HUES6 (cell line): ENCODE data around the gene SMARCC2.

ENCODE experiments used
- H3K27ac ChIP-seq: 2 replicates; pipeline ENCODE4 v1.7.0; 2013; ENCODE audit warnings: low read depth, mild to moderate bottlenecking, low read length, inconsistent platforms
- H3K27me3 ChIP-seq: 2 replicates; pipeline ENCODE4 v1.6.1; 2013; ENCODE audit warnings: low read length; ENCODE audit not compliant: control insufficient read depth, insufficient read depth
- H3K36me3 ChIP-seq: 2 replicates; pipeline ENCODE4 v1.6.1; 2013; ENCODE audit warnings: low read length; ENCODE audit not compliant: control insufficient read depth, insufficient read depth
- H3K4me1 ChIP-seq: 2 replicates; pipeline ENCODE4 v1.6.1; 2013; ENCODE audit warnings: low read length; ENCODE audit not compliant: control insufficient read depth, insufficient read depth
- H3K4me3 ChIP-seq: 2 replicates; pipeline ENCODE4 v1.5.1; 2013; ENCODE audit warnings: low read depth, low read length
- H3K9ac ChIP-seq: one replicate; pipeline ENCODE4 v1.6.1; 2013; ENCODE audit warnings: mild to moderate bottlenecking, low read length
- H3K9me3 ChIP-seq: 2 replicates; pipeline ENCODE4 v1.6.1; 2013; ENCODE audit warnings: low read depth, low read length; ENCODE audit not compliant: control insufficient read depth, insufficient read depth

Gene SMARCC2

GRCh38 chr12:56189099-56189917 is at the start of gene SMARCC2:
TSS of gene SMARCC2 (minus strand) at chr12:56189483. CDS start at chr12:56189461, 22 bp downstream.
- Histone ChIP-seq H3K27me3 (no peaks in the 10 kb centered on the region), H3K9ac (peak within 1 kb of the TSS; percentile 88), H3K27ac (peak within 1 kb of the TSS; percentile 80), H3K36me3 (peaks cover 33% of the 10 kb centered on the region), H3K9me3 (no peaks in the 10 kb centered on the region), H3K4me1 (peaks cover 17% of the 10 kb centered on the region), H3K4me3 (peak within 1 kb of the TSS; percentile 90)

DNA sequence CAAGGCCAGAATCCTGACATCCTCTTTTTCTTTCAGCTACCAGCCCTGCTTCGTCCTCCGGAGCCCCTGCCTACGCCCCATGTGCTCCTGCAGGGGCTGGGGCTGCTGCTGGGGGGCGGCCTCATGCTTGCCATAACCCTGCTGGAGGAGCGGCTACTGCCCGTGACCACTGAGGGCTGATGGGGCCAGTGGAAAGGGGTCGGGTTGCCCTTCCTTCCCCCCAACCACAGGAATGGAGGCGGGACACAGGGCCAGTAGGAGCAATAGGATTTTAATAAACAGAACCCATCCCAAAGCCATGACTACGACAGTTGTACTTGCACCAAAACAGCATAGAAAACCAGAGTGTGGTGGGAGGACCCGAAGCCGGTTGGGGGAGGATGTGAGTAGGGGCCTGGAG is 48.3 kb upstream of the SMARCC2 start:
- no peak overlapping the region for H3K9ac ChIP-seq
- H3K4me1 ChIP-seq: no peaks in the 10 kb centered on the region
- H3K4me3 ChIP-seq: no peak overlapping the region
- no peaks in the 10 kb centered on the region for H3K9me3 ChIP-seq
- H3K36me3 ChIP-seq: peaks cover 53% of the 10 kb centered on the region
- H3K27me3 ChIP-seq: no peaks in the 10 kb centered on the region
- H3K27ac ChIP-seq: no peak overlapping the region

- no peaks in the 10 kb centered on the region for H3K9me3 ChIP-seq
- H3K27me3 ChIP-seq: no peaks in the 10 kb centered on the region
- H3K27ac ChIP-seq: no peak overlapping the region
- no peak overlapping the region for H3K4me3 ChIP-seq
- no peaks in the 10 kb centered on the region for H3K4me1 ChIP-seq
- peaks cover 47% of the 10 kb centered on the region for H3K36me3 ChIP-seq
- H3K9ac ChIP-seq: no peak overlapping the region
Measured at GRCh38 chr12:56236985-56237384, 47.7 kb upstream of the SMARCC2 start.

GRCh38 chr12:56236091-56236490 is 46.8 kb upstream of the SMARCC2 start:
- Histone ChIP-seq H3K4me1 (no peaks in the 10 kb centered on the region), H3K27me3 (no peaks in the 10 kb centered on the region), H3K9ac (no peak overlapping the region), H3K36me3 (peaks cover 38% of the 10 kb centered on the region), H3K9me3 (no peaks in the 10 kb centered on the region), H3K27ac (no peak overlapping the region), H3K4me3 (no peak overlapping the region)

- H3K9ac ChIP-seq: no peak overlapping the region
- no peaks in the 10 kb centered on the region for H3K27me3 ChIP-seq
- H3K9me3 ChIP-seq: no peaks in the 10 kb centered on the region
- no peak overlapping the region for H3K4me3 ChIP-seq
- peaks cover 30% of the 10 kb centered on the region for H3K36me3 ChIP-seq
- H3K4me1 ChIP-seq: no peaks in the 10 kb centered on the region
- H3K27ac ChIP-seq: no peak overlapping the region
Measured at GRCh38 chr12:56234746-56235436, 45.6 kb upstream of the SMARCC2 start.

DNA sequence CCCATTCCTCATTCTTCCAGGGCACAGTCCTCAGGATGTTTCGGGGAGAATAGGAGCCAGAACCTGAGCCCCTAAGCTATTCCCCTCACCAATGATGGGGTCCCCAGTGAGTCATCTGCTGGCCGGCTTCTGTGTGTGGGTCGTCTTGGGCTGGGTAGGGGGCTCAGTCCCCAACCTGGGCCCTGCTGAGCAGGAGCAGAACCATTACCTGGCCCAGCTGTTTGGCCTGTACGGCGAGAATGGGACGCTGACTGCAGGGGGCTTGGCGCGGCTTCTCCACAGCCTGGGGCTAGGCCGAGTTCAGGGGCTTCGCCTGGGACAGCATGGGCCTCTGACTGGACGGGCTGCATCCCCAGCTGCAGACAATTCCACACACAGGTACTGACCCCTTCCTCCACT is 41.9 kb upstream of the SMARCC2 start:
- no peaks in the 10 kb centered on the region for H3K9me3 ChIP-seq
- H3K27me3 ChIP-seq: no peaks in the 10 kb centered on the region
- no peaks in the 10 kb centered on the region for H3K4me1 ChIP-seq
- H3K9ac ChIP-seq: no peak overlapping the region
- peaks cover 4% of the 10 kb centered on the region for H3K36me3 ChIP-seq
- H3K27ac ChIP-seq: no peak overlapping the region
- no peak overlapping the region for H3K4me3 ChIP-seq

- Histone ChIP-seq H3K4me3 (no peak overlapping the region), H3K36me3 (peaks cover 3% of the 10 kb centered on the region; the same call in 1 of the 2 replicates), H3K4me1 (no peaks in the 10 kb centered on the region), H3K27me3 (no peaks in the 10 kb centered on the region), H3K27ac (no peak overlapping the region), H3K9me3 (no peaks in the 10 kb centered on the region), H3K9ac (no peak overlapping the region)
Measured at GRCh38 chr12:56230432-56231183, 41.3 kb upstream of the SMARCC2 start.

DNA sequence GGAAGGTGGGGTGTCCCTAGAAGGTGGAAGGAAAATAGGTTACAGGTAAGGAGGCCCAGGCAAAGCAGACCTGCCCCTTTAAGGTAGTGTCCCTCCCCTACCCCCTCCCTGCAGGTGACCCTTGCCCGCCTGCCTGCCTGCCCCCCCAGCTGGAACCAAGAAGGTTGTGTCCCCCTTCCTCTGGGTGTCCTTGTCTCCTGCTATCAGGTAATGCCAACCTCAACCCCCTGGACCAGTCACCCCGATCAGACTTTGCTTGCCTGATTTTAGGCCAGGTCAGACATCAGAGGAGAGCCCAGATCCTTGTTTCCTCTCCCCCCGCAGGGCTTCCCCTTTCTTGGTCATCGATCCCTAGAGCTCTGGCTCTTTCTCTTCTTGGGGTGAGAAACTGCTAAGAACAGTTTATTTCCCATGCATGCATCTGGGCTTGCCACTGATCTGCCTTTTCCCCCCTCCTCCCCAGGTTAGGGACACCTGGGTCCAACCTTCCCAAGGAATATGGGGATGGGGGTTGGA is 40.7 kb upstream of the SMARCC2 start, which contains the start of gene SLC39A5:
Gene SLC39A5 (plus strand): TSS at position 136 of the 516 bp plus-strand sequence. CDS start 1,224 bp downstream, outside the sequence.
- Histone ChIP-seq H3K27ac (no peak within 1 kb of the TSS), H3K4me3 (no peak within 1 kb of the TSS), H3K27me3 (no peaks in the 10 kb centered on the region), H3K9me3 (no peaks in the 10 kb centered on the region), H3K36me3 (peaks cover 3% of the 10 kb centered on the region; the same call in 1 of the 2 replicates), H3K4me1 (no peaks in the 10 kb centered on the region), H3K9ac (no peak within 1 kb of the TSS)

- H3K27ac ChIP-seq: no peak overlapping the region
- H3K27me3 ChIP-seq: no peaks in the 10 kb centered on the region
- peaks cover 3% of the 10 kb centered on the region; the same call in 1 of the 2 replicates for H3K36me3 ChIP-seq
- H3K9ac ChIP-seq: no peak overlapping the region
- peaks cover 4% of the 10 kb centered on the region; the same call in 1 of the 2 replicates for H3K4me1 ChIP-seq
- H3K4me3 ChIP-seq: no peak overlapping the region
- H3K9me3 ChIP-seq: no peaks in the 10 kb centered on the region
Measured at GRCh38 chr12:56229082-56229481, 39.8 kb upstream of the SMARCC2 start.

DNA sequence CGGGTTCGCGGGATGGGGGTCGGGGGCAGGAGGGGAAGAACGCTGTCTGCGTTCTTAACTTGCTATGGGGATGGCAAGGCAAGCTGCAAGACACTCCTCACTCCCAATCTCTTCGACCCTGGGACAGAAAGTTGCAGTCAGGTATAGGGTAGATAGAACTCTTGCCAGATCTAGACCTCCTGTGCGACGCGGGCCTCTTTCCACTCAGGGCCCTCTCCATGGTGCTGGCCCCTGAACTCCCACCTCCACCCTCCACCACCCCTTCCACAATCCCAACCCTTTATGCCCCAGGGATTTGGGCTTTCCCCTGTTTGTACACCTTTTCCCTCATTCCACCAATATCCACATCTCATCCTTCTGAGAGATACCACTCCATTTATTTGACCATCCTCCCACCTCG is 35.7 kb upstream of the SMARCC2 start:
- Histone ChIP-seq H3K27ac (no peak overlapping the region), H3K4me1 (peaks cover 19% of the 10 kb centered on the region), H3K4me3 (peak overlapping the region; percentile 70), H3K9me3 (no peaks in the 10 kb centered on the region), H3K36me3 (peaks cover 3% of the 10 kb centered on the region; the same call in 1 of the 2 replicates), H3K9ac (no peak overlapping the region), H3K27me3 (no peaks in the 10 kb centered on the region)
